Testis (tissue), 3 donors: Measurements from ENCODE around the gene PCDHGC4. TPM values are rescaled to one million over a fixed set of nuclear protein-coding genes. Genes with fewer than 3 reads are reported as not detected.

Source experiments
- DNase-seq: peaks from one replicate; pipeline ENCODE4 v3.0.0-alpha.2; 2019
- H3K27ac ChIP-seq, 2 donors: fragments of 200-600 bp; sonication (generic); one replicate each; pipeline ENCODE4 v1.5.1; 2019
- H3K27me3 ChIP-seq: fragments of 200-600 bp; sonication (generic); one replicate; pipeline ENCODE4 v1.5.1; 2019
- H3K36me3 ChIP-seq: fragments of 200-600 bp; sonication (generic); one replicate; pipeline ENCODE4 v1.5.1; 2017; ENCODE audit warnings: low read depth; ENCODE audit errors: missing control alignments
- H3K4me1 ChIP-seq: fragments of 200-600 bp; sonication (generic); one replicate; pipeline ENCODE4 v1.5.1; 2019
- H3K4me3 ChIP-seq, 2 donors: fragments of 200-600 bp; sonication (generic); one replicate each; pipeline ENCODE4 v1.5.1; 2017 to 2019
- H3K9me3 ChIP-seq: fragments of 200-600 bp; sonication (generic); one replicate; pipeline ENCODE4 v1.5.1; 2017
- POLR2A ChIP-seq: fragments of 450-650 bp; IDR thresholded peaks from one replicate; pipeline ENCODE4 v1.6.1; 2017; ENCODE audit warnings: antibody characterized with exemption, mild to moderate bottlenecking, moderate library complexity
- WGBS, 2 donors: methylation state at CpG; one replicate each; pipeline ENCODE4 v1.1.5; 2018; 5-methylcytosine and 5-hydroxymethylcytosine counted together
- intact Hi-C: fragments of 100-400 bp; cut with DNase I; formaldehyde crosslinking; loops from one replicate; pipeline ENCODE4 v1.15.1; 2023; ENCODE audit warnings: low total_unique reads
- polyA plus RNA-seq: library from polyadenylated mRNA; stranded (reverse); fragments of 350-450 nt; fragmentation: Illumina TruSeq; extraction: RNeasy Lipid Tissue Mini Kit (QIAGEN cat#74804); gene quantifications from one replicate; pipeline ENCODE4 v1.2.3, GENCODE V29; 2014; ENCODE audit warnings: low read depth, low replicate concordance; ENCODE audit not compliant: insufficient read depth
- total RNA-seq, 2 donors: library from RNA; depleted of rRNA; stranded (reverse); fragments of >200 nt; gene quantifications; one replicate each; pipeline ENCODE4 v1.2.3, GENCODE V29; 2016
- TF ChIP-seq, protein P1 (sequence below), 3 experiments: fragments of 450-650 bp in 2 of 3; fragments of 200-600 bp in 1 of 3; sonication (generic) in 1 of 3; IDR thresholded peaks; one replicate each; pipeline ENCODE4 v1.5.1; 2016 to 2019; ENCODE audit warnings: antibody characterized with exemption in 3 of 3, mild to moderate bottlenecking in 2 of 3, moderate library complexity in 1 of 3

PCDHGC4 gene
- total and polyA plus RNA-seq, 3 donors from 2014 or later = 0.57 to 6.1 (median 6.1) TPM

DNA sequence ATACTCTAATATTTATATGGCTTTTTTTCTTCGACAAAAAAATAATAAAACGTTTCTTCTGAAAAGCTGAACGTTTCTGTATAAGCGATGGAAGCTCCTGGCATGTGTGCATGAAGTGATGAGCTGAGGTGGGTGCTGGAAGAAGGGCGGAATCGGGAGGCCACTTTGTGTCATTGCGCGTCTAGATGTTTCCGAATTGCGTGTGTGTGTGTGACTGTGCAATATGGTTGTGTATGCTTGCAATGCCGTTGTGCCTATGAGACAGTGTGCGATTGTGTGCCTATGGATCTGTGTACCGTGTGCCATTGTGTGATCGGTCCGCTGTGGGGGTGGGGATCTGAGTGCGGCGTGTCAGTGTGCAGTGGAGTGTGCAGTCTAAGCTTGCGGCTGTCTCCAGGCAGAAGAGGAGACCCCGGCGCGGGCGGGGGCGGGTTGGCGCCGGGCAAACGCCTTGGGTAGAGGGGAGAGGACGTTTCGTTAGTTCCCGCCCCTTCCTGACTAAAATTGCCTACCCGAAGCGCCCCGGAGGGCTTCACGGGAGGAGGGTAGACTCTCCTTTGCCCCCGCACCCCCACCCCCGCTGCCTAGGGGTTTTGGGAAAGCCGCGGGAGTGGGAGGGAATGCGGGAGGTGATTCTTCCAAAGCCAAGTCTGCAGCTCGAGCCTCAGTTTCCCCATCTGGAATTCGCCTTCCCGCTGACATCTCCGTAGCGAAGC lies 28.2 kb downstream of the PCDHGC4 start:
- Histone ChIP-seq H3K27ac (peak overlapping the region; percentile 67 to 88), H3K4me3 (peak overlapping the region; percentile 54 to 63), H3K36me3 (no peaks in the 10 kb centered on the region), H3K4me1 (peaks cover 14% of the 10 kb centered on the region), H3K27me3 (no peaks in the 10 kb centered on the region), H3K9me3 (no peaks in the 10 kb centered on the region)
- no peak for TF ChIP-seq POLR2A
- TF ChIP-seq, protein P1, sequence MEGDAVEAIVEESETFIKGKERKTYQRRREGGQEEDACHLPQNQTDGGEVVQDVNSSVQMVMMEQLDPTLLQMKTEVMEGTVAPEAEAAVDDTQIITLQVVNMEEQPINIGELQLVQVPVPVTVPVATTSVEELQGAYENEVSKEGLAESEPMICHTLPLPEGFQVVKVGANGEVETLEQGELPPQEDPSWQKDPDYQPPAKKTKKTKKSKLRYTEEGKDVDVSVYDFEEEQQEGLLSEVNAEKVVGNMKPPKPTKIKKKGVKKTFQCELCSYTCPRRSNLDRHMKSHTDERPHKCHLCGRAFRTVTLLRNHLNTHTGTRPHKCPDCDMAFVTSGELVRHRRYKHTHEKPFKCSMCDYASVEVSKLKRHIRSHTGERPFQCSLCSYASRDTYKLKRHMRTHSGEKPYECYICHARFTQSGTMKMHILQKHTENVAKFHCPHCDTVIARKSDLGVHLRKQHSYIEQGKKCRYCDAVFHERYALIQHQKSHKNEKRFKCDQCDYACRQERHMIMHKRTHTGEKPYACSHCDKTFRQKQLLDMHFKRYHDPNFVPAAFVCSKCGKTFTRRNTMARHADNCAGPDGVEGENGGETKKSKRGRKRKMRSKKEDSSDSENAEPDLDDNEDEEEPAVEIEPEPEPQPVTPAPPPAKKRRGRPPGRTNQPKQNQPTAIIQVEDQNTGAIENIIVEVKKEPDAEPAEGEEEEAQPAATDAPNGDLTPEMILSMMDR (IDR thresholded peaks at IDR 0.05) = no peak
- peak; percentile 72 for DNase-seq
- 1 to 5% methylated on average over 21 to 43 of the region's 43 CpGs for WGBS, 2 donors
- intact Hi-C loops = loop anchor here (5.0 kb wide), 1 partner anchor 36 kb away; the partner anchor contains the start of gene PCDHGC3

DNA sequence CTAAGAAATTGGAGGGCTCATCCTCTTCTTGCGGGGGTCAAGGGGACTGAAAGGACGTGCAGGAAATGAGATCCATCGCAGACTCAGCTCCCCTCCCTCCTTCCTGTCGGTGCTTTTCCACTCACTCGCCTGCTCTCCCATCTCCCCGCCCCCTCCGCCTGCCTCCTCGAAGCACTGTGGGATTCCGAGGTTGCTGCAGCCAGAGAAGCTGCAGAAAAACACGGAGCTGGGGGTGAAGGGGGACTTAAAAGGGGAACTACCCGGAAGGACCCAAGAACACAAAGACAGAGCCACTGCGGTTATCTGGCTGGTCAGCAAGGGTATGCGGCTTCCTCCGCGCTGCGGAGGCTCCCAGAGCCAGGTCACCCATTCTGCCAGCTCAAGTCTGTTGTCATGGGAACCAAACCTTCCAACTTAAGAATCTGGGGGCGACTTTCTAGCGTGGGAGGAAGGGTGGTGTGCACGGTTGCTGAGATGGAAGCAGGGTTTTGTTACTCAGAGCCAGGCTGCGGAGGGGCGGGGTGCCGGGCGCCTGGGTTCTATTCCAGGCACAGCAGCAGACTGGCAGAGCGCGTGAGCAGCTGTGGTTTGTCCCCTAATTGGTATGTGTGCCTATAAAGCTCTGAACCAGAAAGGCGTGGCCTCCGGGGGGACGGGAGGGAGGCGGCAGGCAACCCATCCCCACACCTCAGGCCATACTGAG lies 28.9 kb downstream of the PCDHGC4 start:
- intact Hi-C loops = loop anchor here (5.0 kb wide), 1 partner anchor 36 kb away; the partner anchor contains the start of gene PCDHGC3
- H3K4me1 ChIP-seq = peaks cover 9% of the 10 kb centered on the region
- H3K27me3 ChIP-seq = no peaks in the 10 kb centered on the region
- peak overlapping the region; percentile 67 to 88 for H3K27ac ChIP-seq
- DNase-seq = peak; percentile 90
- WGBS, 2 donors = 2 to 6% methylated on average over 23 to 29 of the region's 29 CpGs
- TF ChIP-seq, protein P1 (IDR thresholded peaks at IDR 0.05) = no peak
- no peak for TF ChIP-seq POLR2A
- peak overlapping the region; percentile 54 to 63 for H3K4me3 ChIP-seq
- no peaks in the 10 kb centered on the region for H3K36me3 ChIP-seq
- no peaks in the 10 kb centered on the region for H3K9me3 ChIP-seq

DNA sequence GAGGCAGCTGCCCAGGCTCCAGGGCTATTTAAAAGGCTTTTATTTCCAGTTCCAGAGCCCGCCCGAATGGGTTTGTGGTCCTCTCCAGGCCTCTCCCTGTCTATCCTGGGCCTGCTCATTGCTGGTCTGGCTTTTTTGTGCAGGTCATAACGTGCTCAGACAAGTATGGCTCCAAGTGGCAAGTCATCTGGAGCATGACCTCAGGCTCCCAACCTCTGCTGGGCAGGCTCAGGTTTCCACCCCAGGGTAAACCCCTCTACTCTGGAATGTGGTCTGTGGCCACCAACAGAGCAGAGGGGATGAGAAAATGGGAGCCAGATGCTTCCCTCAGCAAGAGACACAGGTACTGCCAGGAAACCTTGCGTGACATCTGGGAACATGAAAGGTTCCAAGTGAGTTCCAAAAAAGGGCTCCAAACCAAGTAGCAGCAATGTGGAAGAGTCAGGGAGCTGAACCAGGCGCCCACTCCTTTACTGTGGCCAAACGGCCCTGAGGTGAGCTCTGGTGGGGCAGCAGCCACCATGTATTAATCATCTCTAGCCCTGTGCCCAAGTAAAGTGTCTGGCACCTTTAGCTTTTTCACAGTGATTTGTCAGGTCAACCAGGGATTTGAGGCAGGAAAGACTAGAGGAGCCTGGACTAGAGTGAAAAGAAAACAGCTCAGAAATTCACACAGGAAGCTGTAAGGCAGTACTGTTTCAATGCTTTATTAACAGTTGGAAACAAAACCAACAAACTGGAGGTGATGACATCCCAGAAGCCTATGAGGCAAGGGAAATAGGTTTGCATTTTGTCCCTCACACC lies 29.7 kb downstream of the PCDHGC4 start:
- Histone ChIP-seq H3K27ac (peak overlapping the region; percentile 67 to 88), H3K9me3 (no peaks in the 10 kb centered on the region), H3K36me3 (no peaks in the 10 kb centered on the region), H3K27me3 (no peaks in the 10 kb centered on the region), H3K4me3 (no peak overlapping the region), H3K4me1 (peaks cover 9% of the 10 kb centered on the region)
- intact Hi-C loops = loop anchor here (5.0 kb wide), 1 partner anchor 37 kb away; the partner anchor contains the start of gene PCDHGC3
- WGBS, 2 donors = 44 to 56% methylated on average over 4 to 6 of the region's 6 CpGs
- no peak for DNase-seq
- TF ChIP-seq POLR2A = no peak
- TF ChIP-seq, protein P1 (IDR thresholded peaks at IDR 0.05) = no peak

DNA sequence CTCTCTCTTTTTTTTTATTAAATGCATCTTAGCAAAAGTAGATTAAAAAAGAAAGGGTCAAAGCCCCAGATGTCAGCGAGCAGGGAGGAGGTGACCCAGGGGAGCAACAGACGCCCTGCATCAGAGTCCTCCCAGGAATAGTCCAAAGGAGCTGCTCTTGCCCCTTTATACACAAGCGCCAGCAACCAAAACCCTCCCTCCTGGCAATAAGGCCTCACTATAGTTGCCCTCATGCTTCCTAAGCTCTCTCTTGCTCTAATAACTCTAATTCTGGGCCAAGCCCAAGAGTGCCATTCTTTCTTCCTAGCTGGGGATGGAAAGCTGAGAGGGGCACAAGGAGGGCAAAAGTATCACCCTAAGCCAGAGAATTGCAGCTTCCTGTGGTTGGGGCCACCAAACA lies 30.3 kb downstream of the PCDHGC4 start:
- intact Hi-C loops = no loop called here
- Histone ChIP-seq H3K4me3 (no peak overlapping the region), H3K9me3 (no peaks in the 10 kb centered on the region), H3K36me3 (no peaks in the 10 kb centered on the region), H3K27me3 (no peaks in the 10 kb centered on the region), H3K27ac (peak overlapping the region in 1 of 2 donors; percentile 88), H3K4me1 (peaks cover 13% of the 10 kb centered on the region)
- TF ChIP-seq POLR2A = no peak
- TF ChIP-seq, protein P1 (IDR thresholded peaks at IDR 0.05) = no peak
- no peak for DNase-seq
- 76 to 83% methylated on average over 3 of the region's 3 CpGs for WGBS, 2 donors
